CD4-positive, alpha-beta T cell (primary cell): ENCODE measurements around the gene ROCK1. TPM values are rescaled to one million over a fixed set of nuclear protein-coding genes. Genes with fewer than 3 reads are reported as not detected.

ENCODE experiments used
- ATAC-seq: fragments of 200-7000 bp; cut with Tn5 transposase; one replicate; pipeline ENCODE4 v1.10.0; 2022; ENCODE audit warnings: mild to moderate bottlenecking; ENCODE audit not compliant: poor library complexity
- CTCF ChIA-PET: fragments of 350-600 bp; sonication (Branson Sonifier 250); formaldehyde crosslinking; loops from one replicate; lab custom pipeline; 2021; ENCODE audit warnings: antibody characterized with exemption, inconsistent platforms; lab: Charles Lee
- POLR2A ChIA-PET: fragments of 350-600 bp; sonication (Branson Sonifier 250); formaldehyde crosslinking; loops from one replicate; lab custom pipeline; 2021; ENCODE audit warnings: antibody characterized with exemption, inconsistent platforms; lab: Charles Lee
- DNase-seq, 14 experiments: peaks; one replicate each; pipeline ENCODE4 v3.0.0-alpha.2; 2013 to 2020; ENCODE audit warnings: mixed read lengths in 2 of 14
- H3K27ac ChIP-seq, 2 donors: one replicate each; pipeline versions ENCODE4 v1.5.1 to v1.7.0; 2013; ENCODE audit warnings: low read length in 2 of 2, low read depth in 1 of 2, mild to moderate bottlenecking in 1 of 2
- H3K27me3 ChIP-seq, 2 experiments: 1 replicate in 1 of 2; 2 replicates in 1 of 2; pipeline versions ENCODE4 v1.6.1 to v1.7.0; 2013; ENCODE audit warnings: low read length in 2 of 2, control low read depth in 1 of 2, mild to moderate bottlenecking in 1 of 2, moderate library complexity in 1 of 2; ENCODE audit not compliant: insufficient read depth in 2 of 2, control insufficient read depth in 1 of 2
- H3K36me3 ChIP-seq: one replicate; pipeline ENCODE4 v1.6.1; 2013; ENCODE audit warnings: low read length, control low read depth; ENCODE audit not compliant: insufficient read depth
- H3K4me1 ChIP-seq: one replicate; pipeline ENCODE4 v1.6.1; 2013; ENCODE audit warnings: low read length, control low read depth; ENCODE audit not compliant: insufficient read depth
- H3K4me3 ChIP-seq: one replicate; pipeline ENCODE4 v1.5.1; 2013; ENCODE audit warnings: mild to moderate bottlenecking, low read length, moderate library complexity
- H3K9me3 ChIP-seq, 2 experiments: 1 replicate in 1 of 2; 2 replicates in 1 of 2; pipeline versions ENCODE4 v1.6.1 to v1.7.0; 2013; ENCODE audit warnings: low read length in 2 of 2, mild to moderate bottlenecking in 2 of 2, control low read depth in 1 of 2, moderate library complexity in 1 of 2; ENCODE audit not compliant: control insufficient read depth in 1 of 2, insufficient read depth in 1 of 2
- H3K27ac Mint-ChIP-seq: one replicate; pipeline ENCODE4 v1.8.0; 2020; ENCODE audit warnings: mixed read lengths
- H3K27me3 Mint-ChIP-seq: one replicate; pipeline ENCODE4 v1.8.0; 2021; ENCODE audit warnings: mixed read lengths
- H3K36me3 Mint-ChIP-seq: one replicate; pipeline ENCODE4 v1.8.0; 2021; ENCODE audit warnings: low read depth, mixed read lengths
- H3K4me1 Mint-ChIP-seq: one replicate; pipeline ENCODE4 v1.8.0; 2021; ENCODE audit warnings: low read depth, mixed read lengths
- H3K4me3 Mint-ChIP-seq: one replicate; pipeline ENCODE4 v1.8.0; 2020; ENCODE audit warnings: mild to moderate bottlenecking, mixed read lengths
- H3K9me3 Mint-ChIP-seq: one replicate; pipeline ENCODE4 v1.8.0; 2020; ENCODE audit warnings: mixed read lengths
- CTCF ChIP-seq: fragments of 200-600 bp; IDR thresholded peaks from one replicate; pipeline ENCODE4 v1.8.0; 2022; ENCODE audit warnings: antibody characterized with exemption, mild to moderate bottlenecking
- intact Hi-C, 2 experiments: fragments of 100-400 bp; cut with DNase I in 1 of 2; cut with micrococcal nuclease in 1 of 2; formaldehyde crosslinking; loops; one replicate each; pipeline versions ENCODE4 v1.15.1 to v1.9.0; 2023 to 2025; cut with DNase I, micrococcal nuclease
- total RNA-seq, 174 experiments: library from RNA in 2 of 174; stranded (reverse) in 2 of 174; gene quantifications; one replicate each; pipeline ENCODE4 v1.2.3 and lab custom pipeline; 2021 to 2026

ROCK1 gene
- total RNA-seq, 2 experiments from 2014 or later = 85.5 to 91.2 TPM

GRCh38 chr18:21093133-21093532, 18.5 kb downstream of the ROCK1 start:
- no peak for ATAC-seq
- no peak for TF ChIP-seq CTCF
- H3K9me3 ChIP-seq = no peaks in the 10 kb centered on the region
- peaks cover 9% of the 10 kb centered on the region for H3K4me1 ChIP-seq
- H3K27me3 ChIP-seq = no peaks in the 10 kb centered on the region
- no peaks in the 10 kb centered on the region for H3K36me3 ChIP-seq
- intact Hi-C loops = no loop called here
- POLR2A ChIA-PET = no interaction called here
- CTCF ChIA-PET = interaction anchor here (0.7 kb wide), 2 partner anchors 17 to 39 kb away, joined by 3 to 5 read pairs; no protein-coding TSS in a partner anchor
- Mint-ChIP-seq H3K36me3 (peaks cover 66% of the 10 kb centered on the region), H3K4me3 (no peak overlapping the region), H3K27ac (no peak overlapping the region), H3K4me1 (peaks cover 69% of the 10 kb centered on the region), H3K9me3 (peaks cover 9% of the 10 kb centered on the region), H3K27me3 (no peaks in the 10 kb centered on the region)
- no peak for DNase-seq
- H3K4me3 ChIP-seq = no peak overlapping the region
- no peak overlapping the region for H3K27ac ChIP-seq

GRCh38 chr18:21090680-21091079, 20.9 kb downstream of the ROCK1 start:
- Mint-ChIP-seq H3K9me3 (peaks cover 16% of the 10 kb centered on the region), H3K4me3 (no peak overlapping the region), H3K36me3 (peaks cover 72% of the 10 kb centered on the region), H3K4me1 (peaks cover 67% of the 10 kb centered on the region), H3K27ac (no peak overlapping the region), H3K27me3 (no peaks in the 10 kb centered on the region)
- Histone ChIP-seq H3K36me3 (no peaks in the 10 kb centered on the region), H3K4me1 (peaks cover 5% of the 10 kb centered on the region), H3K4me3 (no peak overlapping the region), H3K27ac (no peak overlapping the region), H3K27me3 (no peaks in the 10 kb centered on the region), H3K9me3 (no peaks in the 10 kb centered on the region)
- DNase-seq (no peak), ATAC-seq (no peak)
- intact Hi-C loops = no loop called here
- CTCF ChIA-PET = no interaction called here
- POLR2A ChIA-PET = no interaction called here
- TF ChIP-seq CTCF = no peak

GRCh38 chr18:21085579-21086166, 25.9 kb downstream of the ROCK1 start:
- H3K4me3 ChIP-seq = no peak overlapping the region
- POLR2A ChIA-PET = no interaction called here
- no peak for DNase-seq
- CTCF ChIA-PET = interaction anchor here (1.0 kb wide), 2 partner anchors 9 to 14 kb away, joined by 3 to 4 read pairs; no protein-coding TSS in a partner anchor
- H3K36me3 ChIP-seq = no peaks in the 10 kb centered on the region
- no peak overlapping the region for H3K4me3 Mint-ChIP-seq
- intact Hi-C loops = no loop called here
- H3K9me3 ChIP-seq = no peaks in the 10 kb centered on the region
- H3K27me3 Mint-ChIP-seq = no peaks in the 10 kb centered on the region
- TF ChIP-seq CTCF = no peak
- no peak overlapping the region for H3K27ac Mint-ChIP-seq
- H3K27ac ChIP-seq = no peak overlapping the region
- H3K36me3 Mint-ChIP-seq = peaks cover 80% of the 10 kb centered on the region
- peaks cover 5% of the 10 kb centered on the region for H3K4me1 ChIP-seq
- peaks cover 25% of the 10 kb centered on the region for H3K9me3 Mint-ChIP-seq
- no peak for ATAC-seq
- H3K4me1 Mint-ChIP-seq = peaks cover 82% of the 10 kb centered on the region
- H3K27me3 ChIP-seq = no peaks in the 10 kb centered on the region
